A549 (cell line): Measurements from ENCODE around the gene POMT1.
"Not testable (repeated sequence)": the region's sequence is repeated elsewhere in the genome, so short reads cannot be mapped to it uniquely, and the experiment has no call there.

ENCODE experiments used
- BHLHE40 ChIP-seq: IDR thresholded peaks from 2 replicates; pipeline ENCODE4 v1.6.1; 2012; ENCODE audit warnings: low read depth, low read length, inconsistent platforms
- CBX8 ChIP-seq: fragments of 200-600 bp; sonication (generic); IDR thresholded peaks from 2 replicates; pipeline ENCODE4 v1.6.1; 2016
- EHF ChIP-seq: fragments of 250-450 bp; sonication (Bioruptor Pico); IDR thresholded peaks from 2 replicates; pipeline ENCODE4 v1.5.0; 2020; ENCODE audit warnings: mild to moderate bottlenecking
- EP300 ChIP-seq, 2 experiments: fragments of >200 bp; sonication (Bioruptor Twin); formaldehyde crosslinking; IDR thresholded peaks; 2 replicates in 1 of 2; 3 replicates in 1 of 2; pipeline ENCODE4 v1.6.1; 2016 to 2017
- MYC ChIP-seq: IDR thresholded peaks from 2 replicates; pipeline ENCODE4 v1.6.1; 2012; ENCODE audit warnings: mild to moderate bottlenecking, inconsistent platforms, low read length, improper control_type of control experiment, borderline replicate concordance
- PHF8 ChIP-seq: fragments of 200-600 bp; sonication (generic); IDR thresholded peaks from 2 replicates; pipeline ENCODE4 v1.6.1; 2016; ENCODE audit warnings: low read depth, mild to moderate bottlenecking, antibody characterized with exemption, moderate library complexity, borderline replicate concordance
- POLR2AphosphoS2 ChIP-seq: conservative IDR thresholded peaks from 2 replicates; pipeline ENCODE4 v1.6.1; 2012; ENCODE audit warnings: low read length, improper control_type of control experiment, inconsistent platforms
- SMC3 ChIP-seq: fragments of >200 bp; sonication (Bioruptor Twin); formaldehyde crosslinking; IDR thresholded peaks from 3 replicates; pipeline ENCODE4 v1.6.1; 2018; ENCODE audit warnings: inconsistent platforms
- TP53 ChIP-seq: fragments of 250-450 bp; sonication (Bioruptor Pico); IDR thresholded peaks from 2 replicates; pipeline ENCODE4 v1.5.0; 2021; ENCODE audit warnings: mild to moderate bottlenecking, moderate library complexity
- TF ChIP-seq, protein P1 (sequence below): fragments of 450-650 bp; IDR thresholded peaks from 2 replicates; pipeline ENCODE4 v1.6.1; 2014; ENCODE audit warnings: antibody characterized with exemption
- TF ChIP-seq, protein P2 (sequence below): fragments of >200 bp; sonication (Bioruptor Twin); formaldehyde crosslinking; IDR thresholded peaks from 3 replicates; pipeline ENCODE4 v1.5.1; 2016
- TF ChIP-seq, protein P3 (sequence below): fragments of 250-450 bp; sonication (Bioruptor Pico); IDR thresholded peaks from 2 replicates; pipeline ENCODE4 v1.5.0; 2021; ENCODE audit warnings: mild to moderate bottlenecking, moderate library complexity, borderline replicate concordance

DNA sequence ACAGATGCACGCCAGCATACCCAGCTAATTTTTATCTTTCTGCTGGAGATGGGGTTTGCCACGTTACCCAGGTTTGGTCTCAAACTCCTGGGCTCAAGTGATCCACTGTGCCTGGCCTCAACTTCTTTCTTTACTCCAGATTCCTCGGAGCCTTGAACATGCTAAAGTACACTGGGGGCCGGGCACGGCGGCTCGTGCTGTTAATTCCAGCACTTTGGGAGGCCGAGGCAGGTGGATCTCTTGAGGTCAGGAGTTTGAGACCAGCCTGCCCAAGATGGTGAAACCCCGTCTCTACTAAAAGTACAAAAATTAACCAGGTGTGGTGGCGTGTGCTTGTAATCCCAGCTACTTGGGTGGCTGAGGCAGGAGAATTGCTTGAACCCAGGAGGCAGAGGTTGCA, 47.1 kb upstream of the POMT1 start:
- TF ChIP-seq EP300 (IDR thresholded peaks at IDR 0.05); TP53 (CRISPR knock-in tag); SMC3; CBX8; EHF; POLR2AphosphoS2; PHF8; MYC; BHLHE40: not testable (repeated sequence)
- TF ChIP-seq, protein P1, sequence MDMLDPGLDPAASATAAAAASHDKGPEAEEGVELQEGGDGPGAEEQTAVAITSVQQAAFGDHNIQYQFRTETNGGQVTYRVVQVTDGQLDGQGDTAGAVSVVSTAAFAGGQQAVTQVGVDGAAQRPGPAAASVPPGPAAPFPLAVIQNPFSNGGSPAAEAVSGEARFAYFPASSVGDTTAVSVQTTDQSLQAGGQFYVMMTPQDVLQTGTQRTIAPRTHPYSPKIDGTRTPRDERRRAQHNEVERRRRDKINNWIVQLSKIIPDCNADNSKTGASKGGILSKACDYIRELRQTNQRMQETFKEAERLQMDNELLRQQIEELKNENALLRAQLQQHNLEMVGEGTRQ = not testable (repeated sequence)
- TF ChIP-seq, protein P2, sequence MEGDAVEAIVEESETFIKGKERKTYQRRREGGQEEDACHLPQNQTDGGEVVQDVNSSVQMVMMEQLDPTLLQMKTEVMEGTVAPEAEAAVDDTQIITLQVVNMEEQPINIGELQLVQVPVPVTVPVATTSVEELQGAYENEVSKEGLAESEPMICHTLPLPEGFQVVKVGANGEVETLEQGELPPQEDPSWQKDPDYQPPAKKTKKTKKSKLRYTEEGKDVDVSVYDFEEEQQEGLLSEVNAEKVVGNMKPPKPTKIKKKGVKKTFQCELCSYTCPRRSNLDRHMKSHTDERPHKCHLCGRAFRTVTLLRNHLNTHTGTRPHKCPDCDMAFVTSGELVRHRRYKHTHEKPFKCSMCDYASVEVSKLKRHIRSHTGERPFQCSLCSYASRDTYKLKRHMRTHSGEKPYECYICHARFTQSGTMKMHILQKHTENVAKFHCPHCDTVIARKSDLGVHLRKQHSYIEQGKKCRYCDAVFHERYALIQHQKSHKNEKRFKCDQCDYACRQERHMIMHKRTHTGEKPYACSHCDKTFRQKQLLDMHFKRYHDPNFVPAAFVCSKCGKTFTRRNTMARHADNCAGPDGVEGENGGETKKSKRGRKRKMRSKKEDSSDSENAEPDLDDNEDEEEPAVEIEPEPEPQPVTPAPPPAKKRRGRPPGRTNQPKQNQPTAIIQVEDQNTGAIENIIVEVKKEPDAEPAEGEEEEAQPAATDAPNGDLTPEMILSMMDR = not testable (repeated sequence)
- TF ChIP-seq, protein P3, sequence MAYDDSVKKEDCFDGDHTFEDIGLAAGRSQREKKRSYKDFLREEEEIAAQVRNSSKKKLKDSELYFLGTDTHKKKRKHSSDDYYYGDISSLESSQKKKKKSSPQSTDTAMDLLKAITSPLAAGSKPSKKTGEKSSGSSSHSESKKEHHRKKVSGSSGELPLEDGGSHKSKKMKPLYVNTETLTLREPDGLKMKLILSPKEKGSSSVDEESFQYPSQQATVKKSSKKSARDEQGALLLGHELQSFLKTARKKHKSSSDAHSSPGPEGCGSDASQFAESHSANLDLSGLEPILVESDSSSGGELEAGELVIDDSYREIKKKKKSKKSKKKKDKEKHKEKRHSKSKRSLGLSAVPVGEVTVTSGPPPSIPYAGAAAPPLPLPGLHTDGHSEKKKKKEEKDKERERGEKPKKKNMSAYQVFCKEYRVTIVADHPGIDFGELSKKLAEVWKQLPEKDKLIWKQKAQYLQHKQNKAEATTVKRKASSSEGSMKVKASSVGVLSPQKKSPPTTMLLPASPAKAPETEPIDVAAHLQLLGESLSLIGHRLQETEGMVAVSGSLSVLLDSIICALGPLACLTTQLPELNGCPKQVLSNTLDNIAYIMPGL (CRISPR knock-in tag) = not testable (repeated sequence)
